Nucleus accumbens (tissue), 56 donors: ENCODE measurements around the gene GNAI3.

ENCODE experiments used
- DNase-seq, 56 donors: peaks; one replicate each; lab custom pipeline; 2025; lab: John Stamatoyannopoulos, UW

Gene GNAI3

DNA sequence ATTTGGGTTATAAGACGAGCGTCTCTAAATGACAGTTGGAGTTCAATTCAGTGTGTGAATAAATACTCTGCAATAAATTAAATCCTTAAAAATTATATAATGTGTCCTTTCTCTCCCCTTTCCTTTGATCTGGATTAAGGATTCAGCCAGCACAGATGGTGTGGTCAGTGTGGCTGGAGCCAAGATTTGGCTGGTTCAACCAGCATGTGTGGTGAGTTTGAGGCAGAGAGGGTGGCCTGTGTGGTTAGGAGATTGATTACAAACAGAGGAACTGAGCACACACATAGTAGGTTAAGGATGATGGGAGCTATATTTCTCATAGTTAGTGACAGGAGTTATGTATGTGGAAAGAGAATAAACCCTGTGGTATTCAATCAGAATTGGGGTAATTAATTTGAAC, 24.7 kb upstream of the GNAI3 start:
- DNase-seq = no peak

DNA sequence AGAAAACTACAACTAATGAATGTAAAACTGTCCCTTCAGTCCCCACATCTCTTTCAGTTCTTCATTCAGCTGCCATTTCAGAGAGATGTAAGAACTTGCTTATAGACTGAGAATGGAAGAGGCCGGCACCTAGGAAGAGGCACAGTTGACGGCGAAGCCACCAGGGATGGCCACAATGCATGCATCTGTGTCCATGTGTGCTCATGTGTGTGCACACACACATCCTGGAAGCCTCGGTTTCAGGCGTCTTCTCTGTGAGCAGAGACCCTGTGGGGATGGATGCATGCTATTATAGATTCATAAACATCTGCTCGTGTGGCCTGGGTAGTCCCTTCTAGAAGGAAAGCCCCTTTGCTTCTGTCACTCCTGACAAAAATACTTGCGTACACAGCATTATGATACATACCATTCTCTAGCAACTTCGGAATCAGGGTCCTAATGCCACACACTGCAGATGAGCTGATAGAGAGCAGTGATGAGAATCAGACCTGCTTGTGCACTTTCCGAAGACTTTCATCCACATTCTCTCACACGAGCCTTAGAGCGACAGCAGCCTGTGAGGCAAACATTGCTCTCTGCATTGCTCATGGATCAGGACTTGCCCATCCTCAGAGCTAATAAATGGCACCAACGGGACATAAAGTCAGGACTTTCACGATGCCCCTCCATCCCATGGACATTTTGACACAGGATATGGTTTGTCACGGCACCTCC, 21.2 kb upstream of the GNAI3 start:
- no peak for DNase-seq

DNA sequence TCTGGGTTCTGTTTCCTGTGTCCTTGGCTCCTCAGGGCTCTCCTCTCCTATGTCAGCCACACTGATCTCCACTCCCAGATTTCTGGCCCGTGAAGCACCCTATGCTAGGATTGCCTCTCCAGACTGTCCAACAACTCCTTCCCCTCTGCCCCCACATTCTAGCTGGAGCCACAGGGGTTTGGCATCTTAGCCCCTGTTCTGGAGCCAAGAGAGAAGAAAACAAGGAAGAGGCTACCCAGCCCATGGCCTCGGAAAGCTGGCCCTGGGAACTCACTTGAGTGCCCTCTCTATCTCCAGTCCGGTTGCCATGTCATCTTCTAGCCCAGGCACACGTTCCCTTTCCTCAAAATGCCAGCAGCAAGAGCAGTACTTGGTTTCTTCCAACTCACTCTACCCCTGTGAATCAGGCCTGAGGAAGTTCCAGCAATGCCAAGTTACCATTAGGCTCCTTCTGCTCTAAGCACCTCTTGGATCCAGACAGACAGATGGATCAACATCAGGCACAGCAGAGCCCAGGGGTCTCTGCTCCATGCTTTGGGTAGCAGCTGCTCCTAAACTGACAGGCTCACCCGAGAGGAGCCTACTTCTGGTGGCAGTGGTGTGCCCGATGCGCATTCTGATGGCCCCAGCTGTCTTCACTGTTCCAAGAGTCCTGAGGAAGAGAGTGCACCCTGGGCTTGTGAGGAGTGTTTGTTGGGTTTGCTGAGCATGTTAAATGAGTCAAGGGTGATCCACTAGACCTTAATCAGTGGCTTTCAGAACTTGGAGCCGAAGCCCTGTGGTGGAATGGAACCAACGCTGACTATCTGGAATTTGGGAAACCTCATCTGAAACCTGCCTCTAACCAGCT, 20.3 kb upstream of the GNAI3 start:
- no peak for DNase-seq

DNA sequence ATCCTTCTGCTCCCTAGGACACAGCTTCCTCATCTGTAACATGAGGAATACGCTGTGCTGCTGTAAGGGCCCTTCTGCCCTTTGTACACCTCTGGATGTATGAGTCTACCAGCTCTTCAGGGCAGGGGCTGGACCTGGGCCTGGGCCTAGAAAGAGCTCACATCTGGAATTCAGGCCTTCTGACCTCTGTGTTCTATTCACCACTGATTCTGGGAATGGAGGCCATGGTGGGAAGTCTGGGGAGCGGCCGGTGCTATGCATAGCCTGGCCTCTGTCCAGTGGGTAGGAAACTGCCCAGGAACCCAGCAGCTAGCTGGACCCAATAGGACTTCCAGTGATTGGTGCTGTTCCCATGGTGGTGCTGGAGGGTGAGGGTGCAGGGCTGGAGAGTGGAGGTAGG, 19.7 kb upstream of the GNAI3 start:
- DNase-seq = no peak

DNA sequence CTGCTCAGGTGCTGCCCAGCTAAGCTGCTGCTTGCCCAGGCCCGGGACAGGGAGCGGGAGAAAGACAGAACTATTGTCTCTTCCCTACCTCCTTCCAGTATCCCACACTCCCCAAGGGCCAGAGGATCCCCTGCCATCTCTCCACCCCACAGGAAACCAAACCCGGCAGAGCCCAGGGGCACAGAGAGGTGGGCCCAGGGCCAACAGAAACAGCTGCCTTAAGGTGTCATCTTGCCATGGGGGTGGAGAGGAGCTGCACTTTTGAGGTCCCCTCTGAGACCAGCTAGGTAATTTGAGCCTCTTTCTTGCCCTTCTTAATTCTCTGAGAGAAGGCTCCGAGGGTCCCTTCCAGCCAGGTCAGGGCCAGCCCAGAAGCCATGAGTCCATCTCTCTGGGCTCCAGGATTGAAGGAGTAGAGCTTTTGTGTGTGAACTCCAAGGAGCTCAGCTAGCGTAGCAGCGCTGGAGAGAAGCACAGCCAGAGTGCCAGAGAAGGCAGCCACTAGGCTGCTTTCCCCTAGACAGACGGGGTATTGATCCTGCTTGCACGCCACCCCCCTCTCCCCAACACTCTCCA, 18.4 kb upstream of the GNAI3 start:
- peak in 6 of 56 donors; percentile 21 to 70 (median 66) for DNase-seq

DNA sequence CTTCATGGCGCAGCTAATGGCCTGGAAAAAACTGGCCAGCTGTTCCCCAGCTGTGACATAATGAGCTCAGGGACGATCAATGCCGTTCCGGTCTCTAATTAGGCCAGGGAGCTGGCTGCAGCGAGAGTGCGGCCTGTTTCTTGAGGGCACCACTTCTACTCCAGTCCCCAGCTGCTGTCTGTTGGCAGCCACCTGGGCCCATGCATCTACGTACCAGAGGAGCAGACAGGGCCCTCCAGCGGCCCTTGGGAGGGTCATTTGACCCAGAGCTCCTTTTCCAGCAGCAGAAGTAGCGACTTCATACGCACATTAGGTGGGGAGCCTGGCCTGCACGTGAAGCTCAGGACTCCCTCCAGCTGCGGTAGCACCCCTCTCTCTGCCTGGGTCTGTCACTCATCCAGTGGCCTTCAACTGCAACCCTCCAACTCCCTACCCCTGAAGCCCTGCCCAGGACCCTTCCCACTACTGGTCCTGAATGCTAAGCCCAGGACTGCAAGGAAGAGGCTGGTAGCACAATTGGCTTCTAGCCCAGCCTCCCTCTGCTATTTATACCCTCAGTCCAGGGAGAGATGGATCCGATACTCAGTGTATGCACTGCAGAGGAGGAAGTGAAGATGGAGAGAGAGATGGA, 17.8 kb upstream of the GNAI3 start:
- peak in 37 of 56 donors; percentile 16 to 76 (median 41) for DNase-seq

DNA sequence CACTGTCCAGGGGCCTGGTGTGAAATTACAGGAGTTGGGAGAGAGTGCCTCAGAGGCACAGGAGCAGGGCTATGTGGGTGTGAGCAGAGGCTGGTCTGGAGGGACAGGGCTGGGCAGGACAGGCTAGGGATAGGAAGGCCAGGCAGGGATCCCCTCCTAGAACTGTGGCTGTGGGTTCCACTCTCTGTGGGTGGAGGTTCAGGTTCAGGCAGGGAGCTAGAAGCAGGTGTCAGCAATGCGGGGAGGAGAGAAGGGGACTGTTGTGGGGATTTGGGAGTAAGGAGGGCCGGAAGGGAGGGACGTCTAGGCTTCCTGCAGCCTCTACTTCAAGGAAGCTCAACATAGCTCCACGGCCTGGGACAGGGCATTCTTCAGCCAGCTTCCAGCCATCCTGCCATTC, 17.0 kb upstream of the GNAI3 start:
- no peak for DNase-seq

DNA sequence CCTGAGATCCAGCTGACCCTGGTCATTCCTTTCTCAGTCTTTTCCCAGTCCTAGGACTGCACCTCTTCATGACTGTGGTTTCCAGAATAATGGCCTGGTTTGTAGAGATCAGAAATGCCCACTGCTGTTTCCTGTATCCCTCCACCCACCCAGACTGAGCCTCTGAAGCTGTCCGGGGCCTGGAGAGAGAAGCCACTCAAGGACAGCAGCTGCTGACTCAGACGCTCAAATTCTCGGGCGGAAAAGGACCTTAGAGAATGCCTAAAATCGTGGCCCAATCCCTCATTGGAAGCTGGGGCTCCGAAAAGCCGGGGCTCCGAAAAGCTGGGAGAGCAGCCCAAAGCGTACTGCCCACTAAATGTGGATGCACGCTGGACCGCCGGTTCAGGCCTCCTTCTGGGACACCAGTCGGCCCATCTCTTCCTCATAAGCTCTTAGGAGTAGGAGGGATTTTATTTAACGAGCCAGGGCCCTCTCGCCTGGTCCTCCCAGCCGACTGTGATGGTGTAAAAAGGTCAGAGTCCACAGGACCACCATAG, 16.5 kb upstream of the GNAI3 start:
- DNase-seq = no peak

DNA sequence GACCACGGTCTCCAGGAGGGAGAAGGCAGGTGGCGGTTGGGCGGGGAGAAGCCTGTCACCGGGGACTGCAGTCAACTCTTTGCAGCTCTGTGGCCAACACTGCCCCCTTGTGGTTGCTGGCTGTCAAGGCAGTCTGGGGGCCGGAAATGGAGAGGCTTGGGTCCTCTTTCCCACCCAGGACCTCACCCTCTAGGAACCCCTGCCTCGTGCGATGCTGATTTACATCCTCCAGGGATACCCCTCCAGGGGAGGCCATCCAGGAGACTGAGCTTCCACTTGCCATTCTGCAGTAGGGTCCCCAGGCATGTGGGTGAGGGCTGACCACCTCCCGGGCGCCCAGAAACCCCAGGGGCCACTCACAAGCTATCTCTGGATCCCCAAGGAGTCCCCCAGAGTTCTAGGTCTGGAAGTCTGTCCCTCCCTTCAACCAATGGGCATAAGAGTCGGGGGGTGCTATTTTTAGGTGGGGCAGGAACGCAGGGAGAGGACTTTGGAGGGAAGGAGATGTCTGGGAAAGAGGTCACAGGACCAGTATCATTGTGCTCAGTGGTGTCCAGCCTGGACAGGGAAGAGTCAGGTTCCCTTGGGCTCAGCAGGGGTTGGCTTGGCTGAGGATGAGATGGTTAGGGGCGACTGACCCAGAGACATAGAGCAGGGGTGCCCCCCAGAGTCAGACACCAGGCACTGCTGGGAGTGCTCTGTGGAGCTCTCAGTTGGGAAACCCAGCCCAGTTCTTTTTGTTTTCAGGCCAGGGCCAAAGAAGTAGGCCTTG, 15.9 kb upstream of the GNAI3 start:
- peak in 53 of 56 donors; percentile 43 to 90 (median 76) for DNase-seq

DNA sequence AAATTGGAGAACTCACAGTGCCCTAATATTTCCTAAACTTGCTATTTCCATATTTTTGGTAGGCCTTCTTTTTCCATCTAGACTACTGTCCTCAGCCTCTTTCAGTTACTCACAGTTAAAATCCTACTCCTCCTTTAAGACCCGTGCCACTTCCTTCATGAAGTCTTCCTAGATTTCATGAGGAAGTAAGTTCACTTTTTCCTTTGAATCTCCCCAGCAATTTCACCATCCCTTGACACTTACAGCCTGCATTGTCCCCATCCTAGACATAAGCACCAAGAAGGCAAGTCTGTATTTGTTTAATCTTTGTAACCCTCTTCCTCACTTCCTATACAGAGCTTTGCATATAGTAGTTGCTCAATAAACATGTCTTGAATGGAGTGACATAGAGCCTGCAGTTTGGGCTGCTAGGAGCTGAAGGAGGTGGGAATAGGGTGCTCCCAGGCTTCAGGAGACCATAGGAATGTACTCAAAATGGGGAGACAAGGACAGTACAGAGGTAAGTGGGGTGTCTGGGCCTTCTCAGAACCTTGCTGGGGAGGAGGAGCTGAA, 14.0 kb upstream of the GNAI3 start:
- no peak for DNase-seq

DNA sequence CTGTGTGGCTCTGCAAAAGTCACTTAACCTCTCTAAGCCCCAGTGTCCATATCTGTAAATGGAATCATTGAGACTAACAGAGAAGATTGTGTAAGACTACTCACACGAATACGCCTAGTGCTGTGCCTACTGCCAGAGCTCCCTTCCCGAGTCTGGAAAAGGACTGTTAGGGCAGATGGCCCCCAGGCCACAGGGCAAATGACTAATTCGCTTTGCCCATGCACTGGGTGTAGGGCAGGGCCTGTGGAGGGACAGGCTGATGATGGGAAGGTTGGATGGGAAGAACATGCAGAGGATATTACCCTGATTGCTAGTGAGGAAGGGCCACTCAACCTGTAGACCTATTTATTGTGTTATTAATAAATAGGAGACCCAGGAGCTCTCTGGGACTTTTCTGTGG, 12.9 kb upstream of the GNAI3 start:
- no peak for DNase-seq

DNA sequence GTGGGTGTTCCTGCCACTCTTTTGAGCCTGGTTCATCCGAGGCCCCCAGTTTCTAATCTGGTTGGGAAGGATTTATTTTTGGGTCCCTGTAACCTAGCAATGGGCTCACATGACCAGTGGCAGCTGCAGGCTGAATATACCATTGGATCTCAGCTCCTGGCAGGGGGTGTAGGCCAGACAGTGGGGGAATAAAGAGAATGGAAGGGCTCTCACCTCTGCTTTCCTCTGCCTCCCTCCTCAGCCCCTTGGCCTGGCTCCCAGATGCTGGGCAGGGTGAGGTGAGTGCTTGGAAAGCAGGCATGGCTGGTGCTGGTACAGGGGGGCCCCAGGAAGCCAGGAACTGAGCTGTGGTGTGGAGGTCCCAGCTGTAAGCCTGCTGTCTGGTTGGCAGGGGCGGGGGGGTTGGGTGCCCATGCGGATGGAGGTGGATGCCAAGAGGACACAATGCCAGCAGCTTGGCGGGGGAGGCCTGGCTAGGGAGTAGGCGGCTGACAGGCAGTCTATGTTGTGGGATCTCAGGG, 12.4 kb upstream of the GNAI3 start:
- peak in 49 of 56 donors; percentile 22 to 82 (median 61) for DNase-seq

DNA sequence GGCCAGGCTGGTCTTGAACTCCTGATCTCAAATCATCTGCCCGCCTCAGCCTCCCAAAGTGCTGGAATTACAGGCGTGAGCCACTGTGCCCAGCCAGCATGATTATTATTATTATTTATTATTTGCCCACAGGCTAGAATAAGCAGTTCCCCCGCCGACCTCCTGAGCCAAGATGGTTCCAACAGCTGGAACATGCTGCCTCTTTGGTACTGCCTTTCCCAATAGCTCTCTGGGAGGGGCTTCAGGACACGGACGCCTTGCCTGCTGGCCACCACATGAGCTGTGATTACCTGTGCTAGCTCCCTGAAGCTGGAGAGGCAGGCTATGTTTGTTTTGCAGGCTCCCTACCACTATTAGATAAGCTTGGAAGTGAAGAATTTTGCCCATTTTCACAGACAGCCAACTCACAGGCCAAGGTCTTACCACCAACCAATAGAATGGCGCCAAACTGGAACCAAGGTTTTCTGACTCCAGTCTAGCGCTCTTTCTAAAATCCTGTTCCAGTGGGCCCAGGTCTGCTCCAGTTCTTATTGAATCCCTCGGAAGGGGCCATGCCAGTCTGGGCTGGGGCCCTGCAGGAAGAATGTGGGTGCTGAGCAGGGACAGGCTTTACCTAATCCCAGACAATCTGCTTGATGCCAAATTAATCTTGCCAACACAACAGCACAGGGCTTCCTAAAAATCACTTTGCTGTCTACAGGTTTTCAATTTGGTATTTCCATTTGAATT, 10.8 kb upstream of the GNAI3 start:
- DNase-seq = no peak

DNA sequence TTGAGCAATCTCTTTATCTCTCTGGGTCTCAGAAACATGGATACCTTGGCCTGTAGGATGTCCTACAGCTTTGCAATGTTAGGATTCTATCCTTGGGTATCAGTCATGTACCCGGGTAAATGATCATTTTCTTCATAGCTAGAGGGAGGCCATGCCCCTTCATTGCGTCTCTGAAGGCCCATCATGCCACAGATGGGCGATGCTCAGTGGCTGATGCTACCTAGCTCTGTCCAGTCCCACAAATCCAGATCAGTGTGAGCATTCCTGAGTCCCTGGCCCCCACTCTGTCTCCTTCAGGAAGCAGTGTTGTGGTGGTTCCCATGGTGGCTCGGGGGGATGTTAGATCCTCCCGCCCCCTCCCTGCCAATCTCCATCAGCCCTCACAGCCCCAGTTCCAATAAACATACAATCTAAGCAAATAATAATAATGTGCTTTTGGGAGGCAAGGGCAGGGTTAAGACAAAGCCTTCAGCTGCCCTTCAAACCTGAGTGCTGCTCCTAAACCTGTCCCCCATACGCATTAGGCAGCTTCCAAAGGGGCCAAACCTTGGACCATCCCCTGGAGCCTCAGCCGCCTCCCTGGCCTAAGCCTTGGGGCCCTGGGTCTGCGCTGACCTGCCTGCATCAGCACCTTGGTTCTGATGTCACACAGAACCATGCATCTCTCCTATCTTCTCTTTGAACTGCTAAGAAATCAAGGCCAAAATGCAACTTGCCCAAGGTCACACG, 9.4 kb upstream of the GNAI3 start:
- no peak for DNase-seq

DNA sequence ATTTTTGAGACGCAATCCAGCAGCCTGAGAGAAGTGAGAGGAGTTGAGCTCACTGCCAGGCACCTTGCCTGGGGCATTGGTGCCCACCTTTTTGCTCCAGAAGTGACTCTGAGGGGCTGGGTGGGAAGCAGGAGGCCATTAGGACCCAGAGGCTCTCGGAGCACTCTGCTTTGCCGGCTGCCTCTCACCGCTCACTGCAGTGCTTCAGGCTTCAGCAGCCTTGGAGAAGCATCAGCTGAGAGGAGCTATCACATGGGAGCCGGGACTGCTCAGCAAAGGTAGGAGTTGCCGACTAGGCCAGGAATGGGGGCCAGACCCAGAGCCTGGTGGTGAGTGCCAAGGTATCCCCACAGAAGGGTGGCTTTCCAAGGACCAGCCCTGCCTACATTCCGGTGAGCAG, 8.7 kb upstream of the GNAI3 start, which contains the start of gene GPR61:
Gene GPR61, plus strand, starts transcription at position 197 of the 400 bp plus-strand sequence. CDS start 3,151 bp downstream, outside the sequence.
- peak in 40 of 56 donors; percentile 12 to 89 (median 54) for DNase-seq

DNA sequence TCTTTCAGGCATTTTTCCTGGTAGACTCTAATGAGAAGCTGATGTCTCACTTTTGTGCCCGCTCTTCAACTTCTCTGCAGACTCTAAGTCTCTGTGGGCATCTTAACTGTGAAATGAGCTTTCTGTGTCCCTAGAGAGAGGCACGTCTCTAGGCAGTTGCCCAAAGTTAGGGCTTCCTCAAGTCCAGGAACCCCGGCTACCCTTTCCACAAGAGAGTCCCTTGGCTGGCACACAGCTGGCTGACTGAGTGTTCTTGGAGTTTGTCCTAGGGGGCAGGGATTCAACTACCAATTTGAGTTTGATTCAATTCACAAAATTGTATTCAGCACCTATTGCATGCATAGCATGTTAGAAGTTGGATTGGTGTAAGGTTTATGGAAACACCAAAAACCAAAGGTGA, 7.3 kb upstream of the GNAI3 start:
- DNase-seq = peak in 6 of 56 donors; percentile 14 to 39 (median 24)

DNA sequence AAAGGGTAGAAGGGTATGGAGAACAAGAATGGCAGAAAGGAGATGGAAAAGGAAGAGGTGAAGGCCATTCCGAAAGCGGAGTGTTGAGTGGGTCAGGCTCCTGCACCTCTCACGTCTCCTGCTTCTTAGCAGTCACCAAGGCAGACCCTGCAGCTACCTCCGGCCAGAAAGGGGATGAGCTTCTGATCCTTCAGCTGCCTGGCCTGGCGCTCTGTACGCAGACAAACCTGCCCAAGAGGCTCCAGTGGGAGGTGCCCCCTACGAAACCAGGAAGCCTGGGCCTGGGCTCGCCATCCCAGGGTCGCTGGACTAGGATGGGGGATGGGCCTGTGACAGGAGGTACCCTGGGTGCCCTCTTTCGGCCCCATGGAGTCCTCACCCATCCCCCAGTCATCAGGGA, 5.8 kb upstream of the GNAI3 start:
- DNase-seq = no peak
